Left hindlimb (tissue), 1 donor: ENCODE measurements around the gene NAT10.

Experiments
- DNase-seq: peaks from one replicate; pipeline ENCODE4 v3.0.0-alpha.2; 2018

Gene NAT10

DNA sequence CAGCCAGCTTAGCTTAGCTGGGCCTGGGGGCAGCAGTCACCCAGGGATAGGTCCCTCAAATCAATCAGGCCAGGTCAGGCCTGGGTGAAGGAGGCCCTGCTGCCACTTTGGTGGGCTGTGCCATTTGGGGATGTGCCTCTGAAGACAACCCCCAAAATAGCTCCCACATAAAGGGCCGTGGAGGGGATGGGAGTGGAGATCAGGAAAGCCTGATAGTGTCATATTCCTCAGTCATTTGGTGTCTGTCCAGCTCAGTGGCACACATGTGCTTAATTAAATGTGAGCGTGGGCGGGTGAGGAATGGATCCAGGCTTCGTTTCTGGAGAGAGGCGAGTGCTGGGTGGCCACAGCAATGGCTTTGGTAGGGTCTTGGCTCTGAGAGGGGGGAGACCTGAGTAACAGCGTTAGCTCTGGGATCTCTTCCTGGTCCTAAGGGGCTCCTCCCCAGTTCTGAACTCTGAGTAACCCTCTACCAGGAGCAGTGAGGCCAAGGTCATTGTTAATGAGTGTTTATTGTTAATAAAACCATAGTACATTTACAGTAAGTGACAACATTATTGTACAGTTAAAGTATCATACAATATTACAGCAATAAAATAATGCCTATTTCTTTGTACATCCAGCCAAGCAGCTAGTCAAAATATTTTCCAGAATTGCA lies 45.2 kb downstream of the NAT10 start:
- no peak for DNase-seq

DNA sequence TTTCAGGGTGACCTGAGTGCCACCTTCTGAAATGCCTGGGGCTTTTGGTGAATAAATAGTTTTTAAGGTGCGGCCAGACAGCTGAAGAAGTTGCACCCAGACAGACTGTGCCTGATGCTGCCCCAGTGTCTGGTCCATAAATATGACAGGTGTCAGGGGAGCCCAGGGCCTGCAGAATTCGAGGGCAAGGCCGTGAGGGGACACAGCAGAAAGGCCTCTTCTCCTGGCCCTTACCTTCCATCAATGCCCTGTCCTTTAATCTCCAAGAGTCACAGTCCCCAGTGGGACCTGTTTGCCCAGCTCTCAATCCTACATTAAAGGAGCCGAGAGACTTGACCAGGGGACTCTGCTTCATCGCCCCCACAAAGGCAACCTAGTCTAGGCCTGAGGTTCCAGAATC lies 45.7 kb downstream of the NAT10 start:
- DNase-seq, result no peak

DNA sequence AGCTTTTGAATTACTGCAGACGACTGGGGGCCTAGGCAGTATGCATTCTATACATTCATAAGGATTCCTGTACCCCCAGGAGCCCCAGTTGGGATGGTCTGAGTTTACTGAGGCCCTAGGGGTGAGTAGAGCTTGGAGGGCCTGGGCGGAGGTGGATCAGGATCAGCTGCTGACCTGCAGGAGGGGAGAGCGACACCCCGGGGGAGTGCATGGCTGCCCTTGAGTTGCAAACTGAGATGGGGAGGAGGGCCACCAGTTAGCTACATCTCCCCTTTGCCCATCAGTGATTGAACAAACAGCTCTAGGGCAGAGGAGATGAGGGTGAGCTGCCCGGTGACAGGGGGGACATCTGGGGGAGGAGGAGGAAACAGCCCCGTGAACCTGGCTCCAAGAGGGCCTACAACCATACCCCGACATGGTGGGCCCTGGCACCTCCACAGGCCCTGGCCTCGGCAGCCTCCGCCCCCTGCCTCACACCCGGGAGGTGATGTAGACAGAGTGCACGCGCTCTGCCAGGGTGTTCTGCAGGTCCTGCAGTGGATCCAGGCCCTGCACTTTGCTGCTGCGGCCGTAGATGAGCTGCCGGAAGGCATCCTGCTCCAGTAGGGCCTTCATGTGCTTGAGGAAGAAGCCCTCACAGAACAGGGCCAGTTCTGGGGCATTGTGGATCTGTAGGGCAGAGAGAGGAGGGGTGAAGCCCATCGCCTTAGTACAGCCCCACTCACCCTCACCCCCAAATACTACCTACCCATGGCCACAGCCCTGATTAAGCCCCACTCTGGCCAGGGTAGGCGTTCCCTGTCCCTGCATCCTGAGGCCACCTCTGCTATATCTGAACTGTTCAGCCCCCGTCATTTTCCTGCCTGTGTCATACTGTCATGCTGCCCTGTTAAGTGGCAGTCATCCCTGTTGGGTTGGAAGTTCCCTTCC lies 46.8 kb downstream of the NAT10 start:
- peak; percentile 26 for DNase-seq

DNA sequence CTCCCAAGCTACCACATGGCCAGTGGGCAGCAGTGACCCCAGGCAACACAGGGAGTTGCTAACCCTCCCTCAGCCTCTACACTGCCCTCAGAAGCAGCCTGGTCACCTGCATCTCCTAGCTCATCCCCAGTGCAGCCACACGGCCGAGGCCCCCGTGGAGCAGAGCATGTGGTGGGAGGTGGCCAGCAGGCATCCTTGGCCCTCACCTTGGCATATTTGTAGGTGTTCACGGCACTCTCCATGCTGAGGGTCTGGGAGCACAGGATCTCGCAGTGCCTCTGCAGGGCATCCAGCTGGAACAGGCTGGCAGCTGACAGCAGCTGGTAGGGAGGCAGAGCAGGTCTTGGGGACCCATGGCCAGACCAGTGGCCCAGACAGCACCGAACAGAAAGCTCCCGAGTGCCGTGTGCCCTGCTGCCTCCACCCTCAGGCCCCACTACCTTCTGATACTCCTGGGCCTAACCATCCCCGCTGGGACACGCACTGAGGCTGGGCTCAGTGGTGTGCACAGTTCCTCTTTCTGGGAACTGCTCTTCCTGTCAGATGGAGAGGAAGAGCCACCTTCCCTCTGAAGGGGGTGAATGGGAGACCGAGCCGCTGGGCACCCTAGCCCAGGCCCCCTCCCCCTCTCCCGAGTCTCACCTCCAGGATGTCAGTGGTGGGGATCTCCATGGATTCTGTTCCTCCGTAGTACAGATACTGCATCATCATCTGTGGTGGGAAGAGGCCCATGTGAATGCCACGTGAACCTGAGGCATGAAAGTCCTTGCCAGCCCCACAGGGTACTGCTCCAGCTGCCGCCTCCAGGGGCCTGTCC lies 48.8 kb downstream of the NAT10 start:
- no peak for DNase-seq

DNA sequence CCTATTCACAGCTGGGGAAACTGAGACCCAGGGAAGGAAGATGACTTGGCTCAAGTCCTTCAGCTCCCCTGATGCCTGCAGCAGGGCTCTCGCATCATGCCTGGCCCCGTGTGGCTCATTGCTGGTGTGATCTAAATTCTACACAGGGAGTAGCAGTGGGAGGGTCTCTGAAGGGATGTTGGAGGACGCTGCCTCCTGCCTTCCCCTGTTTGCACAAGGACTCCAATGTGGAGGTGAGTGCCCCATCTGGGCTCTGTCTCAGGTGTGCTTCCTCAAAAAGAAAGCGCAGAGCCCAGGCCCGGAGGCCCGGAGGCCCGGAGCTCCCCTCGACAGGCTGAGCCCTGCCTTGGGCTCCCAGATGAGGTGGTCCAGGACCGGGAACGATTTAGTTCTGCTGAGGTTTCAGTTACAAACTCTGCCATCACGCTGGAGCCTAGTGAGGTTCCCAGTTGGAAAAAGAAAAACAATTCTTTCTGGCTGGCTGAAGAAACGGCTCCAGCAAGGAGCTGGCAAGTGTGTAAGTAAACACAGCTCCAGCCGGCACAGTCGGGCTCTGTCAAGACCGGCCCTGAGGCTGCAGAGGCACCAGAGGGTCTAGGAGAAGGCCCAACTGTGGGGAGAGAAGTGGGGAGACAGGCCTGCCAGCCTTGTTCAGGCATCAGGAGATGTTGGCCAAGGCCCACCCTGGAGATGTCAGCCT lies 49.8 kb downstream of the NAT10 start:
- peak; percentile 35 for DNase-seq

DNA sequence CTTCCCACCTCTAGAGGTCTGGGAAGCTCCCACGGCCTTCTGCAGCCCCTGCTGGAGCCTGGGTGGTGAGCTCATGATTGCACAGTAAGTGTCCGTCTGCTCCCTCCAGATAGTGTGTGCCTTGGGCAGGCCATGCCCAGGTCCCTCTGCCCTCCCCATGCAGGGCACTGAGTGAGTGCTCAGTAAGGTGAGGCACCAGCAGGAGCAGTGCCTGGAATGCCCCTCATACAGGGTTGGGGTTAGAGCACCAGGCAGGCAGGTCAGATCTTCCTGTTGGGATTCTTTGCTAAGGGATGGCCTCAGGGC lies 50.3 kb downstream of the NAT10 start:
- DNase-seq, result no peak

DNA sequence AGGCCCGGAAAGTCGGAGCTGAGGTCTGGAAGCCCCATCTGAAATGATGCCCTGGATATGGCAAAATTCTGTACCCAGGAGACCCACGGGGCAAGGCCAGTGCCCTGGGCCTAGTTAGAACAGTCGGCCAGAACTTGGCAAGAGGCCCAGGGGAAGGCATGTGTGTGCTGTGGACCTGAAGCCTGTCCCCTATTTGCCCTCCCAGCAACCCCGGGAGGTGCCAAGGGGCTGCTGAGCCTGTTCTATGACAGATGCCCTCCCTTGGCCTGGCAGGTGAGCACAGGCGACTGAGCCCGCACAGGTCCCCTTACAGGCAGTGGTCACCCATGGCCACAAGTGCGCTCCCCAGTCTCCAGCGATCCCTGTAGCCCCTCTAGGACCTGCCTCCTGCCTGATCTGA lies 51.7 kb downstream of the NAT10 start:
- DNase-seq, result no peak

DNA sequence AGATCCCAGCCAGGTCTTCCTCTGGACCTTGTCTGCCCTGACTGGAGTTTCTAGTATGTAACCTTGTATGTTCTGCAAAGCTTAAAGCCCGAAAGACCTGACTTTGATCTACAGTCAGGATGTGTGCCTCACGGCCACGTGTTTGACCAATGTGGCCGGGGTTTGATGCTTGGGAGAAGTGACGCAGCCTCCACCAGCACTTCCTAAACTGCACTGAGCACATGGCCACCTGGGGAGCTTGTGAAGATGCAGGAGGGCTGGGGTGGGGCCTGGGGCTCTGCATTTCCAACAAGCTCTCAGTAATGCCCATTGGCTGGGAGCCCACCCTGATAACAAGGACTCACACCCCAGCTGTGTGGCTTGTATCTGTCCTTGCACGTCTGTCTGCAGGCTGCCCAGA lies 53.2 kb downstream of the NAT10 start:
- DNase-seq, result no peak

DNA sequence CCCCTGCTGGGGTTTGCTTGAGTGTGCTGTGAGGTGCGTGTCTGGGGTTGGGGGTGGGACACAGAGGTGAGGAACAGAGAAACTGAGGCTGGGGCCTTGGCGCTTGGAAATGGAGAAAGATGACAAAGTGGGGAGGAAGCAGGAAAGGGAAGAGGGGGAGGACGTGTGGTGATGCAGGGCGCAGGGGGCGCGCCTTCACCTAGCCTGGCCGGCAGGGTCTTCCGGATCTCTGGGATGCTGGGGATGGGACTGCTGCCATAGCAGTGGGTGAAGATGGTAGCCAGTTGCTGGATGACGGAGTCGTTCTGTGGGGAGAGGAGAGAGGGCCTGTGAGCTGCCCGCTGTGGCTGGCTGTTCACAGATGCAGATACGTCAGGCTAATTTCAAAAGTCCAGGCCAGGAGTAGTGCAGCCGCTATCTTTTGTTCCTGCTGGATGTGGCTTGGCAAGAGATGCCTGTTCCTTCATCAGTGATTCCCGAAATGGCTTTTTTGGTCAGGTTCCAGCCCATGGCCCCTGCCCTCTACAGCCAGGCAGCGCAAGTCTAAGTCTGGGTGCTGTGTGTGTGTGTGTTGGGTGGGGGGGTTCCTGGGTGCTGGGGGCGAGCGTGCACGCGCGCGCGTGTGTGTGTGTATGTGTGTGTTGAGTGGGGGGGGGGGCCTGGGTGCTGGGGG lies 54.8 kb downstream of the NAT10 start:
- no peak for DNase-seq

DNA sequence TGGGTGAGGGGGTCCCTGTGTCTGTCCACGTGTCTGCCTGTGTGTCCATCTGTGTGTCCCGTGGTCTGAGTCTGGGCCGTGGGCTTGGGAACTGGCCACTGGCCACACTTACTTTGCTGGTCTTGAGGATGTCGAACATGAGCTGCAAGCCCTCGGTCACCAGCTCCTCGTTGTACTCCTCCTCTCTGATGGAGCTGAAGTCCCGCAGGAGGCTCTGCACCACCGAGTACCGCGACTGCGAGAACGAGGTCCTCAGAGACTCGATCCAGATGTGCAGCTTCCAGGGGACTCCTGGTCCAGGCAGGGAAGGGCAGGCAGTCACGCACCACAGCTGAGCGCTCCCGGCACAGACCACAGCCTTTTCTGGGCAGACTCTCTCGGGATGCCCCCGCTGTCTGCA lies 55.4 kb downstream of the NAT10 start:
- DNase-seq, result no peak

DNA sequence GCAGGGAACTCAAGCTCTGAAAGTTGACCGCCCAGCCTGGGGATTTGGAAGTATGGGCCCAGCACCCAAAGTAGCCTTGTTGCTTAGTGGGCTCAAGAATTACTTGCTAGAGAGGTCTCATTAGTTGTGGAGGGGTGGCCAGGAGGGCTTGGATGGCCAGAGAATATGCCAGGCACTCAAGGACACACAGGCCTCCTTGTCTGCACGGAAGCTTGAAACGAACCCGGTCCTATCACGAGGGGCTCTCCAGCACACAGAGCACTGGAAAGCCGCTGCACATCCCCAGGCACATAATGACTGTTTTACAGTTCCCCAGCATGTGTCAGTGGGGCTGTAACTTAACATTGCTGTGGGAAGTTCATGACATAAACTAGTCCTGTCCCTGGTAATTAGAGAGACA lies 55.9 kb downstream of the NAT10 start:
- DNase-seq, result no peak

DNA sequence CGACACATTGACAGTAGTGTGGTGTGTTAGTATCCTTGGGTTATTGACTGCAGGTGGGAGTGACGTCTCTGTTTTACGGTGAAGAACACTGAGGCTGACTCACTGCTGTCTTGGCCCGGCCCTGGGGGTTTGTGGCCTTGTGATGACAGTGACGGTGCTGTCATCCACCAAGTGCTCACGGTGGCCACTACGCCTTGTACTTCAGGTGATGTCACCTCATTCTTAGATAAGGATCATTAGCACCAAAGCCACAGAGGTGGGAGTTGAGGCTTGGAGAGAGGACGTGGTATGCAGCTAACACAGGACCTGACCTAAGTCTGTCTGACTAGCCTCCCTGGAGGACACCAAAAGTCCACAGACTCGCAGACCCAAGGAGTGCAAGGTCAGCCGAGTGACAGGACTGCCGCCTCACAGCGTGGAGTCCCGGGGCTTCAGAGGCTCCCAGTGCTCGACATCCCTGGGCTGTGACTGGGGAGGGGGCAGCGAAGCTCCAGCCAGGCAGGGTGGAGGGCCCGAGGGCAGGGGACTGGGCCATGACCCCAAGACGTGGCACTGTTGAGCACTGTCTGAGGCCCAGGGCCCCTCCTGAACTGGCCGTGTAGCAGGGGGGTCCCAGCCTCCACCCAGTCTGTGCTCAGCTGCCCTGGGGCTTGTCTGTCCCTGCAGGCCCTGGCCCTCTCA lies 56.5 kb downstream of the NAT10 start:
- DNase-seq, result no peak

DNA sequence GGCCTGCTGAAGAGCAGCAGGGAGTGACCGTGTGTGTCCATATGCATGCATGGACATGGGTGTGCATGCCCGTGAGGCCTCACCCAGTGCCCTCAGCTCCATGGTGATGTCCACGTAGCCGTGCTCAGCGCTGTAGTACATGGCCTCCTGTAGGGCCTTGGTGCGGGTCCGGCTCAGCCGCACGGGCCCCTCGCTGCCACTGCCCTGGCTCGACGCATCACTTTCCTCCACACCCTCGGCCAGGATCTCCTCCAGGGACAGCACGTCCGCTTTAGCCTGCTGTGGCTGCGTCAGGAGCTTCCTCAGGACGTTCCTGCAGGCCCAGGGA lies 57.0 kb downstream of the NAT10 start:
- no peak for DNase-seq

DNA sequence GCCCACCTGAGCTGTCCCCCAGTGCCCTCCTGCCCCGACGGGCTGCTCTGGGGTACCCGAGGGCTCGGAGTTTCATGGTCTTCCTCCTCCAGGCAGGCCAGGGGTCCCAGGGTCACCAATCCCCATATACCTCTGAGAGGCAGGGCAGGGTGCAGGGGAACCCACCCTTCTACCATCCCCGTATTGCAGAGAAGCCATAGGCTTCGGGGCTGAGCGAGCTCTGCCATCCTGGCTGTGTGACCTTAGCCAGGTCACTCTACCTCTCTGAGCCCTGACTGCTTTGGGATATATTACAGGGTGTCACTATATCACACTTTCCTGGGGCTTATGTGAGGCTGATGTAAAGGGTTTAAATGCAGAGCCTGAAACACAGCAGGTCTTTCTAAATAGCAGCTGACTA lies 57.4 kb downstream of the NAT10 start:
- DNase-seq, result no peak

DNA sequence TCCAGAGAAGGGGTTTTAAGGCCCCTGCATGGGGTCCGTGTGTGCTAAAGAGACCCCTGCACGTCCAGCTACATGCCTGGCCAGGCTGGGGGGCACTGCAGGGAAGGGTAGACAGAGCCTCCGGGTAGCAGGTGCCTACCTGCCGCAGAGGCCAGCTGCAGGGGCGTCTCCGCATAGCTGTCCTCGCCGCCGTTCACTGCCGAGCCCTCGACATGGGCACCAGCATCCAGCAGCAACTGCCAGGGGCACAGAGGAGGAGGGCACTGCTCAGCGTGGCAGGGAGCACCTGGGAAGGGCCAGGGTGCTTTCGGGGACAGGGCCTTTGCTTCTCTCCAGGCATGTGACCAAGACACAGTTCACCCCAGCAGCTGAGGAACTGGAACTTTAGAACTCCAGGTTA lies 59.7 kb downstream of the NAT10 start:
- DNase-seq, result no peak

DNA sequence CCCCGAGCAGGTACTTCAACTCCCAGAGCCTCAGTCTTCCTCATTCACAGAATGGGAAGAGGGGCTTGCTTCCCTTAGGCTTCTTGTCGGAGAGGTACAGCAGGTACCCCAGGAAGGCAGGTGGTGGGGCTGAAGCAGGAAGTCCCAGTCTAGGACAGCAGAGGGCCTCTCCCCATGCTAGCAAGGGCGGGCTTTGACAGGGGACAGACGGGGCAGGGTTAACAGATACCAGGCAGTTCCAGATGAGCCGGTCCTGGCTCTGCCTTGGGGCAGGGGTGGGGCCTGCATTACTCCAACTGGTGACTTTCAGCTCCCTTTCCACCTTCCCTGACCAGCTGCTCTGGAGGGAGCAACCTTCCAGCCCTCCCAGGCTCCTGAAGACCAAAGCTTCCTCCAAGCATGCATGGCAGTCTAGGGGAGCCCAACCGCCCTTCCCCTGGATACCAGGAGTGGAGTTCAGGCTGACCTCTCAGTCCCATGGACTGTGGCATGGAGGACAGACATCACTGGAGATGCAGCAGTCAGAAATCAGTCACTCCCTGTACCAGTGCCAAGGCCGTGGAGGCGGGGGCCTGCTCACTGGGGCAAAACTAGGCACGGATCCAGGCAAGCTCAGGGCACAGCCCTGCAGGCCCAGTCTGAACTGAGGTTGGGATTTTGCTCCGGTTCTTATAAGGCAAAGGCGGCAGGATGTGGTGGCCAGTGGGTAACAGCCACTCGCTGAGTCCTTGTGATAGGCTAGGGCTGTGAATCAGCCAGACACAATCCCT lies 60.5 kb downstream of the NAT10 start:
- DNase-seq, result no peak

DNA sequence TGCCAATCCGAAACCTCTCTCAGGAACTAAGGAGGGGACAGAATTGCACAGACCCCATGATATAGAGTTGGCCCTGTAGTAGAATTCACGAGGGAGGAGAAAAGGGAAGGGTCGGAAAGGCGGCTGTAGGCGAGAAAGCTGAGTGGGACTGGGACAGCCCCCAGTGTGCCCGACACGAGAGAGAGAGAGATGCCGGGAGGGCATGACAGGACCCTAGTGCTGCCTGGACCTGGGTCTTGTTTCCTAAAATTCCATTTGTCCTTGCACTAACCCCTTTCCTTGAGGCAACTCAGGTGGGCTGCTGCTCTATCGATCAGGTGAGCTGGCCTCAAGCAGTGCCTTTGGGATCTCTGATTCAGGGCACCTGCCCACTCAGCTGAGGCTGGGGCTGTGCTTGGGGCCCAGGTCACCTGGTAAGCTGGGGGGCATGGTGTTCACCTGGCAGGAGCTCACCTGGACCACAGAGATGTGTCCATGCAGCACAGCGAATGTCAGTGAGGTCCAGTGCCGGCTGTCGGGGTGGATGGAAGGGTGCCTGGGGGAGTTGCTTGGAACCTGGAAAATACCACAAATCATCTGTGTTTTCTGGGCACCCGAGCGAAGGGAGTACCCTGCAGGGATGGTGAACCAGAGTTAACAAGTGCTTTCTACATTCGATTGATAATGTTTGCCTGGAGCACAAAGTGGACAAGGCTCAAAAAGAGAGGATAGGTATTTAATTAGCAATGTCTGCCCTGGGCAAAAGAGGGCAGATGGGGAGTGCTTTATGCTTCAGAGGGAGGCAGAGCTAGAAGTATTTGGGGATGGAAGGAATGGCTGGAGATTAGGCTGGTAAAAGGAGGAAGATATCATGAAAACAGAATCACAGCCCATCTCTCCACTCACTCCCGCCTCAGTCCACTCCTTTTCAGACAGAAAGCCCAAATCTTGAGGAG lies 61.6 kb downstream of the NAT10 start:
- no peak for DNase-seq

DNA sequence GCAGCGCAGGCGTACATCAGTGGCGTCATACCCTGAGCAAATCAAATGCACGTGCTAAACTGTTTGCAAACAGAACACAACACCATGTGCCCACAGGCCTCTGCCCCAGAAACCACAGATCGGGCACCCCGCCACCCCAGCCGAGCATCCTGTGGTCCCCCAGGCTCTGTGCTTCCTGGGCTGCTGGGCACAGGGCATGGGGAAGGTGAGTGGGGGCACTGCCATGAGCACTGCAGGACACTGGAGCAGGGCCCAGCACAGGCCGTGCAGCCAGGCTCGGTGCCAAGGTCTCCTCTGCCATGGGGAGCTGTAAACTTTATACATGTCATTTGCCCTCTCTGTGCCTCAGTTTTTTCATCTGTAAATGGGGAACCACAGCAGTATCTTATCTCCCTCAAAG lies 62.5 kb downstream of the NAT10 start:
- no peak for DNase-seq

DNA sequence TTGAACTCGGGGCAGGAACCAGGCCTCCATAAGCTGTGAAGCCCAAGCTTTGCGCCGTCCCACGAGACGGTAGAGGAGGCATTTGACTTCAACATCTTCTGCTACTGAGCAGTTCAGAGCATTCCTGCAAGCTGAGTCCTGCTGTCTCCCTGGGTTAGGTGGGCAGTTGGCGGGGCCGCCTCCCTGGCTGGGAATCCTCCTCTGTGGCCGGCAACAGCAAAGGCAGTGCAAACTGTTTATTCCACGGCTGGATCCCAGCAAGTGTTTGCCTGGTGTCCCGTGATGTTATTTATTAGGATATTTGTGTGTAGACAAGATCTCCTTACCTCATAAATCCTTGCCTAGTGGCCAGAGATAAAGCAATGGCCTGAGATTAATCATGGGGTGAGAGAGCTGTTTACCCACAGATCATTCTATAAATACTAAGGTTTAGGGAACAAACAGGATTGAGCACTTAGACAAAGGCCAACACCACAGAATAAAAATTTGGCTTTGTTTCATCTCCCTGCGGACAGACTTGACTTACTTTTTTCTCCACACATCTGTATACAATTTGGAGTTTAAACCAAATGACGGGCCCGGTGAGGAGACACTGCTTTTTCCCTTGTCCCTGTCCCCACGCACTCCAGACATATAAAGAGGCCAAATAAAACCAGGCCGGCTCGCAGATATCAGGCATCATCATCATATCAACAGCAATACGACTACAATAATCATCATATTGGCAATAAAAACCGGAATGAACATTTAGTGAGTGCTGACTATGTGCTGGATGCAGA lies 63.4 kb downstream of the NAT10 start:
- DNase-seq, result peak; percentile 20
